AG04449 (cell line): ENCODE results near the gene CACNA2D1.

ENCODE experiments used
- CTCF ChIA-PET: fragments of 350-600 bp; formaldehyde crosslinking; extraction: SDS; loops from one replicate; lab custom pipeline; 2021; ENCODE audit warnings: antibody characterized with exemption; lab: Yijun Ruan, JAX
- POLR2A ChIA-PET: fragments of 400-600, 350-600 bp; formaldehyde crosslinking; extraction: SDS; loops from one replicate; lab custom pipeline; 2020; ENCODE audit warnings: antibody characterized with exemption, inconsistent platforms; lab: Yijun Ruan, JAX
- DNase-seq: peaks from one replicate; pipeline ENCODE4 v3.0.0-alpha.2; 2010; ENCODE audit warnings: low read depth, low spot score
- H3K4me3 ChIP-seq: 2 replicates; pipeline ENCODE4 v1.5.1; 2011; ENCODE audit warnings: low read depth, mild to moderate bottlenecking, control low read depth, low read length
- TF ChIP-seq, protein P1 (sequence below): IDR thresholded peaks from one replicate; pipeline ENCODE4 v1.5.1; 2011; ENCODE audit warnings: mild to moderate bottlenecking, moderate library complexity, low read length, control low read depth, inconsistent platforms; ENCODE audit not compliant: insufficient read depth; ENCODE audit errors: missing control alignments

CACNA2D1 gene

DNA sequence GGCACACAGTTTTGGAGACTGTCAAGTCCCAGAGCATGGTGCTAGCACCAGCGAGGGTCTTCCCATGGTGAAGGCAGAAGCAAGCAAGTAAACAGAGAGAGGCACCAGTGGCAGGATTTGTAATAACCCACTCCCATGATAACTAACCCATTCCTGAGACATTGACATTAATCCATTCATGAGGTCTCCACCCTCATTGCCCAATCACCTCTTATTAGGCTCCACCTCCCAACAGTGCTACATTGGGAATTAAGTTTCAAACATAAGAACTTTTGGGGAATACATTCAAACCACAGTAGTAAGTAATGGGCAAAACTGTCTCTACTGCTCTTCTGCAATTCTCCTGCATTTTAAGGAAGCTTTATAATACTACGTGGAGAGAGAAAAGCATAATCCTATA, 193.6 kb downstream of the CACNA2D1 start:
- ChIA-PET CTCF (interaction anchor here (0.6 to 0.8 kb wide), 2 partner anchors 135 to 231 kb away, joined by 3 read pairs; no protein-coding TSS in a partner anchor), POLR2A (no interaction called here)
- TF ChIP-seq, protein P1, sequence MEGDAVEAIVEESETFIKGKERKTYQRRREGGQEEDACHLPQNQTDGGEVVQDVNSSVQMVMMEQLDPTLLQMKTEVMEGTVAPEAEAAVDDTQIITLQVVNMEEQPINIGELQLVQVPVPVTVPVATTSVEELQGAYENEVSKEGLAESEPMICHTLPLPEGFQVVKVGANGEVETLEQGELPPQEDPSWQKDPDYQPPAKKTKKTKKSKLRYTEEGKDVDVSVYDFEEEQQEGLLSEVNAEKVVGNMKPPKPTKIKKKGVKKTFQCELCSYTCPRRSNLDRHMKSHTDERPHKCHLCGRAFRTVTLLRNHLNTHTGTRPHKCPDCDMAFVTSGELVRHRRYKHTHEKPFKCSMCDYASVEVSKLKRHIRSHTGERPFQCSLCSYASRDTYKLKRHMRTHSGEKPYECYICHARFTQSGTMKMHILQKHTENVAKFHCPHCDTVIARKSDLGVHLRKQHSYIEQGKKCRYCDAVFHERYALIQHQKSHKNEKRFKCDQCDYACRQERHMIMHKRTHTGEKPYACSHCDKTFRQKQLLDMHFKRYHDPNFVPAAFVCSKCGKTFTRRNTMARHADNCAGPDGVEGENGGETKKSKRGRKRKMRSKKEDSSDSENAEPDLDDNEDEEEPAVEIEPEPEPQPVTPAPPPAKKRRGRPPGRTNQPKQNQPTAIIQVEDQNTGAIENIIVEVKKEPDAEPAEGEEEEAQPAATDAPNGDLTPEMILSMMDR: no peak
- DNase-seq: no peak
- no peak overlapping the region for H3K4me3 ChIP-seq

- POLR2A ChIA-PET: no interaction called here
- DNase-seq: no peak
- CTCF ChIA-PET: interaction anchor here (0.6 to 1.3 kb wide), 4 partner anchors 10 to 324 kb away, joined by 3 to 6 read pairs (median 4); no protein-coding TSS in a partner anchor
- H3K4me3 ChIP-seq: no peak overlapping the region
- TF ChIP-seq, protein P1: peak; percentile 26
Measured at GRCh38 chr7:82247814-82248433, 195.7 kb downstream of the CACNA2D1 start.

DNA sequence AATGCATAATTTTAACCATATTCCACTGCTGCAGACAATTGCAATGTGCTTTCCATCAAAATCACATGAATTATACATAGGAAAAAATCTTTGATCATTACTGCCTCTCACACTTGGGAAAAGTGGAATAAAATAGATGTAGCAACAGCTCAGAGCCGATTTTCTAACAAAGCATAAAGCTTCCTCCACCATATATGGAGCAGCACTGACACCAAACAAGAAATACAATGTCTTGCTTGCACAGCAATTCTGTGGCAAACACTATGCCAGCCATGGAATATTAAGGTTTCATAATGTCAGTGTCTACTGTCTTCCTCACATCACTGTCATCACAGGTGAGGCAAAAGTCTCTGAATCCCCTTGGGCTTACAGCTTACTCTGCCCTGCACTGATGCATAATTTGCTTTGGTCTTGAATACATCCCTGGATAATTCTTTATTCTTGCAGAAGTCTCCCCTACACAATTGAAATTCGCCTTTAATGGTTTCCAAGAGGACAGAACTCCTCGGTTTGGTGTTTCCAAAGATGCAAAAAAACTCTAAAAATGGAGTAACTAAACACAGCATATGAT, 198.5 kb downstream of the CACNA2D1 start:
- ChIA-PET CTCF (interaction anchor here (0.6 to 0.8 kb wide), 2 partner anchors 281 to 327 kb away, joined by 3 to 5 read pairs; no protein-coding TSS in a partner anchor), POLR2A (no interaction called here)
- no peak overlapping the region for H3K4me3 ChIP-seq
- TF ChIP-seq, protein P1: no peak
- DNase-seq: no peak

- TF ChIP-seq, protein P1: no peak
- POLR2A ChIA-PET: no interaction called here
- CTCF ChIA-PET: no interaction called here
- DNase-seq: no peak
- no peak overlapping the region for H3K4me3 ChIP-seq
Measured at GRCh38 chr7:82241356-82241755, 202.2 kb downstream of the CACNA2D1 start.

DNA sequence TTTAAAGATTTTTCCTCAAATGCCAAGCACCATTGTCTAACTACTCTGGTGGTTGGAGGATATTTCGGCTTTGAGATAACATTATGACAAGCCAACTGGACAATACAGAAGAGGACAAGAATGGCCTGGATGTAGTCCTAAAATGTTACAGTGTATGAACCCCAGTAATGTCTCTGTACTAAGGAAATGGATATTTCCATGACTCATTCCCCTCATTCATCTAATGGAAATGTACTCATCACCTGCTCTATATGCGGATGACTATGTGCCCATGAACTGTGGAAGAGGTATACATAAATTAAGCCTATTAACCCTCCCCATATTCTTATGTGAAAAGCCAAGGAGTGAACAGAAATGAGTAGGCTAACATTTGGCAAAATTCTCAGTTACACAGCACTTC, 207.9 kb downstream of the CACNA2D1 start:
- CTCF ChIA-PET: no interaction called here
- POLR2A ChIA-PET: no interaction called here
- DNase-seq: no peak

More for the DNA sequence above, 207.9 kb downstream of the CACNA2D1 start:
- H3K4me3 ChIP-seq: no peak overlapping the region
- TF ChIP-seq, protein P1: no peak
